GM10266 (cell line): Measurements from ENCODE around the gene SOD1.

Source experiments
- DNase-seq: peaks from one replicate; pipeline ENCODE4 v3.0.0; 2012; ENCODE audit errors: extremely low spot score
- CTCF ChIP-seq: IDR thresholded peaks from 2 replicates; pipeline ENCODE4 v1.5.1; 2012; ENCODE audit warnings: mild to moderate bottlenecking, low read depth; ENCODE audit not compliant: control insufficient read depth, insufficient read depth; ENCODE audit errors: missing control alignments

The SOD1 gene

DNA sequence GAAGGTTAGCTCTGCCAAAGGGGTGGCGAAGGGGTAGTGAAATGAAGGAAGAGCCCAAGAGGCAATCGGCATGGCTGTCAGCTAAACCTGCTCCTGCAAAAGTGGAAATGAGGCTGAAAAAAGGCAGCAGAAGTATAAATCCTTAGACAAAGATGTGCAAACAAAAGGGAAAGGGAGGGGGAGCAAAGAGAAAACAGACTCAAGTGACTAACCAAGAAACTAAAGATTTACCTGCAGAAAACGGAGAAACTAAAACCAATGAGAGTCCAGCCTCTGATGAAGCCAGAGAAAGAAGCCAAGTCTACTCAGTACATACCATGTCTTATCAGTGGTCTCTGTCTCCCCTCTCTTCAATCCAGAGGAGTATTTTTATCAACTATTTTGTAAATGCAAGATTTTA is 47.1 kb downstream of the SOD1 start:
- TF ChIP-seq CTCF, result no peak

DNA sequence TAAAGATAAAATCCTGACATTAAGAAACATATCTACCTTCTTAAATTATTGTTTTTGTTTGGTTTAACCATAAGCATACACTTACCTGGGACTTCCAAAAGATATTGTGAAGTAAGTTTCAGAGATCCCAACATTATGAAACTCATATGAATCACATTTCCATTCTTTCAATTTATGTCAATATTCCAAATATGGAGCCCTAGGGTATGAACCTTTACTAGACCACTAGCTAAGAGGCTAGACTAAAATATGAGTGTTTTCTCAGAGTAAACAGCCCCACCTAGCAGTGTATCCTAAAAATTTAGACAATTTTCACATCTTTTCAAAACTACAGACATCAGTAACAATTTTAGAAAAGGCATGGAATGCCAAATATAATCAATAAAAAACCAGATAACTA is 48.0 kb downstream of the SOD1 start:
- TF ChIP-seq CTCF, result no peak

More for the DNA sequence above, 47.1 kb downstream of the SOD1 start:
- no peak for DNase-seq

GRCh38 chr21:31708541-31708940 is 49.0 kb downstream of the SOD1 start:
- no peak for DNase-seq
- TF ChIP-seq CTCF, result no peak

More for the DNA sequence above, 48.0 kb downstream of the SOD1 start:
- DNase-seq, result no peak

DNA sequence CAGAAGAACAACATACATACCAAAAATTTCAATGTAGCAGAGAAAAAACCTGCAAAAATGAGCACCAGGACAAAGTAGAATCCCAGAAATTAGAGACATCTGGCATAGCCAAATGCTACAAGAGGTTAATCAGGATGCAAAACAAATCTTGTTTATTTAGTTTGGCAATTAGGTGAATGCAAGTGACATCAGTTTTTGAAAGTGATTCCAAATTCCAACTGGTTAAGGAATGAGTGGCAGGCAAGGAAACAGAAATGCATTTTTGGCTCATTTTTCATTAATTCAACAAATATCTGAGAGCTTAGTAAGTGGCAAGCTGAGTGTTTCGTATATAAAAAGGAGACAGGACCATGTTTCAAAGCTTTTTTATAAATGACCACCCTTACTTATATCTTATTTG is 51.1 kb downstream of the SOD1 start:
- DNase-seq, result no peak
- TF ChIP-seq CTCF, result no peak

DNA sequence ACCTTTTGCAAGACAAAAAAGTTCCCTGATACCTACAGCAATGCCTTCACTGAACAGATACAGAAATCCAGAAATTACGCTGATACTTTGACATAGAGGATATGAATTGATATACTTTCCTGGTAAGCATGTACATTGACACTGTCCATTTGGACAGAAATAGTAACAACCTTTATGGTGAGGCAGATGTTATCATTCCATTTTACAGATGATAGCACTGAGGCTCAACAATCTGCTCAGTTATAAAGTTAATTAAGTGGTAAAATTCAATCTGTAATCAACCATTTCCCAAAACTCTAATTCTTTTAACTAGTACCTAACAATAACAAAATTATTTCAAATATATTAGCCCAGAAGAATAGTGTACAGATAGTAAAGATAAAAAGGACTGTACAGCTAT is 51.8 kb downstream of the SOD1 start:
- no peak for DNase-seq
- no peak for TF ChIP-seq CTCF

GRCh38 chr21:31711745-31712285 is 52.3 kb downstream of the SOD1 start:
- no peak for TF ChIP-seq CTCF
- no peak for DNase-seq

DNA sequence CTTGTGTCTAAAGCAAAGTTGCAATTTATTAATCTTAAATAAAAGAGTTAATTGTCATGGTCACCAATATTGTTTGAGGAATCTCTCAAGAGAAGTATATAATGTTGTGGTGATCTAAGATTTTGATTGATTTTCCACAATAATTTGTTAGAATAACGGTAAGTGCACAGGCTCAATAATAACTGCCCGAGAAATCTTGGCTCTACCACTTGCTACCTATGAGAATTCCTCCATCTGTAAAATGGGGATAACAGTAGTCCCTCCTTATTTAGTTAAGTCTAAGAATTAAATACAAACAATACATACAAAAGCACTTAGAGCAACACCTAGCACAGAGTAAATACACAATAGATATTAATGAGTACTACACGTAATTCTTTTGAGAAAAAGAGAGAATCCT is 53.6 kb downstream of the SOD1 start:
- DNase-seq, result no peak
- no peak for TF ChIP-seq CTCF
